ENCODE data around the gene PIGU. TPM values are rescaled to one million over a fixed set of nuclear protein-coding genes. Genes with fewer than 3 reads are reported as not detected.
A peak's percentile ranks its signal among the peaks of the same experiment; 100 is the strongest.

Gene PIGU
- total and polyA plus RNA-seq, 2 of the 13 experiments (the other 11 are each of a cell fraction or from before 2014, with no cell fraction given), result 45.5 to 231 TPM

GRCh38 chr20:34538671-34539123, 138.2 kb downstream of the PIGU start (continued):
- TF ChIP-seq ZFP91 (CRISPR knock-in tag; IDR thresholded peaks at IDR 0.05; ENCODE audit: borderline replicate concordance), result peak; percentile 40
- no peak for TF ChIP-seq SOX6 (IDR thresholded peaks at IDR 0.05)
- TF ChIP-seq SOX6 (CRISPR knock-in tag; IDR thresholded peaks at IDR 0.05), result peak; percentile 43
- TF ChIP-seq CTCF (CRISPR knock-in tag; IDR thresholded peaks at IDR 0.05), result peak; percentile 99
- no peak for TF ChIP-seq CSRNP1 (CRISPR knock-in tag; IDR thresholded peaks at IDR 0.05)
- TF ChIP-seq ZNF839 (CRISPR knock-in tag; IDR thresholded peaks at IDR 0.05; ENCODE audit: borderline replicate concordance), result 0 out of 2 replicates have a peak, but pooled peaks have one; percentile 51
- 0 out of 2 replicates have a peak, but pooled peaks have one; percentile 34 for TF ChIP-seq IRF9 (CRISPR knock-in tag; IDR thresholded peaks at IDR 0.05; ENCODE audit: borderline replicate concordance)
- TF ChIP-seq RAD21 (CRISPR knock-in tag; IDR thresholded peaks at IDR 0.05), result peak; percentile 82
- no peak for TF ChIP-seq ZNF530 (CRISPR knock-in tag; IDR thresholded peaks at IDR 0.05; ENCODE audit: low read depth)
- no peak for TF ChIP-seq NFIC (IDR thresholded peaks at IDR 0.05; ENCODE audit: low read length)
- TF ChIP-seq RXRB (CRISPR knock-in tag; IDR thresholded peaks at IDR 0.05; ENCODE audit: borderline replicate concordance), result peak; percentile 85
- 0 out of 2 replicates have a peak, but pooled peaks have one; percentile 7 for TF ChIP-seq HNF4A (CRISPR knock-in tag; IDR thresholded peaks at IDR 0.05)
- peak; percentile 28; the same call in 1 of the 2 replicates for TF ChIP-seq BHLHE40 (IDR thresholded peaks at IDR 0.05; ENCODE audit: low read length)
- no peak for TF ChIP-seq ZNF34 (CRISPR knock-in tag; IDR thresholded peaks at IDR 0.05; ENCODE audit: borderline replicate concordance)
- TF ChIP-seq ZNF3 (CRISPR knock-in tag; IDR thresholded peaks at IDR 0.05), result no peak
- TF ChIP-seq REPIN1 (CRISPR knock-in tag; IDR thresholded peaks at IDR 0.05; ENCODE audit: borderline replicate concordance, low read depth), result peak; percentile 58; the same call in 1 of the 2 replicates
- TF ChIP-seq ZNF501 (CRISPR knock-in tag; IDR thresholded peaks at IDR 0.05), result peak; percentile 49; the same call in 1 of the 2 replicates
- TF ChIP-seq GATAD2A (CRISPR knock-in tag; IDR thresholded peaks at IDR 0.05), result peak; percentile 46; the same call in 1 of the 2 replicates
- no peak for TF ChIP-seq ZNF672 (CRISPR knock-in tag; IDR thresholded peaks at IDR 0.05)
- TF ChIP-seq ZNF883 (CRISPR knock-in tag; IDR thresholded peaks at IDR 0.05; ENCODE audit: not compliant biosample characterization), result peak; percentile 82
- peak; percentile 68 for TF ChIP-seq SALL1 (CRISPR knock-in tag; IDR thresholded peaks at IDR 0.05)
- TF ChIP-seq HBP1 (CRISPR knock-in tag; IDR thresholded peaks at IDR 0.05; ENCODE audit: low read depth), result no peak
- 0 out of 2 replicates have a peak, but pooled peaks have one; percentile 13 for TF ChIP-seq HOXA3 (CRISPR knock-in tag; IDR thresholded peaks at IDR 0.05)
- TF ChIP-seq RARA (CRISPR knock-in tag; IDR thresholded peaks at IDR 0.05), result peak; percentile 87
- TF ChIP-seq RFXAP (CRISPR knock-in tag; IDR thresholded peaks at IDR 0.05; ENCODE audit: borderline replicate concordance), result 0 out of 2 replicates have a peak, but pooled peaks have one; percentile 22
